HL-60 (cell line): Measurements from ENCODE around the gene RDH8.

ENCODE experiments used
- POLR2AphosphoS5 ChIP-seq: IDR thresholded peaks from 2 replicates; pipeline ENCODE4 v1.6.1; 2012; ENCODE audit warnings: low read depth
- TF ChIP-seq, protein P1 (sequence below): IDR thresholded peaks from one replicate; pipeline ENCODE4 v1.5.1; 2011; ENCODE audit warnings: low read length, control low read depth, inconsistent platforms; ENCODE audit not compliant: insufficient read depth

DNA sequence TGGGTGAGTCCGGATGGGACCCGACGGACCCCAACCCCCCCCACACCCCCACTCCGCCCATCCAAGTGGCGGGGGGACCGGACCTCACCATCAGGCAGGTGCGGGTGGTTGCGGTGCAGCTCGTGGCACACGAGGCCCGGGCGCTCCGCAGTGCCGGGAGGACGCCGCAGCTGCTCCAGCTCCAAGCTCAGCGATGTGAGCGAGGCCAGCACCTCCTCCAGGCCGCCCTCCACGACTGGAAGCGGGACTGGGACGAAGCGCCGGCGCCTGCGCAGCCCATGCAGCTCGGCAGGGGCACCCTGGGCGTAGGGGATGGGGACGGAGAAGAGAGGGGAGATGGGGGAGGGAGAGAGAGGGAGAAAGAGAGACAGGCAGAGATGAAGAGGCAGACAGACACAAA, 46.8 kb upstream of the RDH8 start:
- TF ChIP-seq, protein P1, sequence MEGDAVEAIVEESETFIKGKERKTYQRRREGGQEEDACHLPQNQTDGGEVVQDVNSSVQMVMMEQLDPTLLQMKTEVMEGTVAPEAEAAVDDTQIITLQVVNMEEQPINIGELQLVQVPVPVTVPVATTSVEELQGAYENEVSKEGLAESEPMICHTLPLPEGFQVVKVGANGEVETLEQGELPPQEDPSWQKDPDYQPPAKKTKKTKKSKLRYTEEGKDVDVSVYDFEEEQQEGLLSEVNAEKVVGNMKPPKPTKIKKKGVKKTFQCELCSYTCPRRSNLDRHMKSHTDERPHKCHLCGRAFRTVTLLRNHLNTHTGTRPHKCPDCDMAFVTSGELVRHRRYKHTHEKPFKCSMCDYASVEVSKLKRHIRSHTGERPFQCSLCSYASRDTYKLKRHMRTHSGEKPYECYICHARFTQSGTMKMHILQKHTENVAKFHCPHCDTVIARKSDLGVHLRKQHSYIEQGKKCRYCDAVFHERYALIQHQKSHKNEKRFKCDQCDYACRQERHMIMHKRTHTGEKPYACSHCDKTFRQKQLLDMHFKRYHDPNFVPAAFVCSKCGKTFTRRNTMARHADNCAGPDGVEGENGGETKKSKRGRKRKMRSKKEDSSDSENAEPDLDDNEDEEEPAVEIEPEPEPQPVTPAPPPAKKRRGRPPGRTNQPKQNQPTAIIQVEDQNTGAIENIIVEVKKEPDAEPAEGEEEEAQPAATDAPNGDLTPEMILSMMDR, result no peak
- TF ChIP-seq POLR2AphosphoS5, result no peak
